Medulla oblongata (tissue), 1 donor: Measurements from ENCODE around the gene DBP.

Experiments used
- DNase-seq: peaks from one replicate; pipeline ENCODE4 v3.0.0-alpha.2; 2015; ENCODE audit errors: extremely low spot score

Gene DBP

DNA sequence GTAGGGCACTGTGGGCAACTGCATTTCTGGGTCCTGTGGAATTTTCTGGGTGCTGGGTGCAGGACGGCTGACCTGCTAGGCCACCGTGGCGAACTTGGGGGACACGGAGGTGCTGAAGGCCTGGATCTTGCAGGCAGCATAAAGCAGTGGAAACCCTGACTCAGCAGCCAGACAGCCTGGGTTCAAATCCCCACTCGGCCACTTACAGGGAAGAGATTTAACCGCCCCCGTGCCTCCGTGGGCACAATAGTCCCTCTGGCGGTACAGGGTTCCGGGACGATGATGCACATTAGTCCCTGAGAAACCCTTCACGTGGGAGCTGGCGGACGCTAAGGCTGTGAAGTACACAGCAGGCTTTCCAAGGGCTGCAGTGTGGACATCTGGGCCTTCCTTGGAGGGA, 25.3 kb downstream of the DBP start:
- no peak for DNase-seq

- DNase-seq: no peak
These were observed 27.5 kb downstream of the DBP start for GRCh38 chr19:48609571-48610108.

GRCh38 chr19:48608798-48609263, 28.3 kb downstream of the DBP start:
- peak; percentile 73 for DNase-seq

DNA sequence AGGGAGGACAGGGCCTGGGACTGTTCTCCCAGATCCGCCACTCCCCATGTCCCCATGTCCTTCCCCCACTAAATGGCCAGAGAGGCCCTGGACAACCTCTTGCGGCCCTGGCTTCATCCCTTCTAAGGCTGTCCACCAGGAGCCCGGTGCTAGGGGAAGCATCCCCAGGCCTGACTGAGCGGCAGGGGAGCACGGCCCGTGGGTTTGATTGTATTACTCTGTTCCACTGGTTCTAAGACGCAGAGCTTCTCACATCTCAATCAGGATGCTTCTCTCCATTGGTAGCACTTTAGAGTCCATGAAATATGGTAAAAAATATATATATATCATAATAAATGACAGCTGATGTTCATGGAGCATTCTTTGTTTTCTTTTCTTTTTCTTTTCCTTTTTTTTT, 29.8 kb downstream of the DBP start:
- no peak for DNase-seq

- no peak for DNase-seq
These were observed 30.5 kb downstream of the DBP start, which contains the start of gene SPACA4 for GRCh38 chr19:48606463-48607358. Gene SPACA4, plus strand, starts transcription at chr19:48606742. Its CDS starts 237 bp downstream, at chr19:48606979.

DNA sequence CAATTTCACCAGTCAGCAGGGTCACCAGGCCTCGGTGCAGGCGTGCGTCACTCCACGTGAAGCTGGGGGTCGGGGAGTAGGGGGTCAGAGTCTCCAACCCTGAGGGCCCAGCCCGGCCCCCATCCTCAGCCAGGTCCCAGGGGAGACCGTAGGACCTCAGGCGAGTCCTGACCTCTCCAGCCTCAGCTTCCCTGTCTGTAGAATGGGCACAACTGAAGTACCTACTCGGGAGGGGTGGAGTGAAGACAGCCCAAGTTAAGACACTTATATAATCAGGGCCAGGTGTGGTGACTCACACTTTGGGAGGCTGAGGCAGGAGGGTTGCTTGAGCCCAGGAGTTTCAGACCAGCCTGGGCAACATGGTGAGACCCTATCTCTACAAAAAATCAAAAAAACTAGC, 33.3 kb downstream of the DBP start:
- no peak for DNase-seq

GRCh38 chr19:48603449-48603848, 33.7 kb downstream of the DBP start:
- no peak for DNase-seq

DNA sequence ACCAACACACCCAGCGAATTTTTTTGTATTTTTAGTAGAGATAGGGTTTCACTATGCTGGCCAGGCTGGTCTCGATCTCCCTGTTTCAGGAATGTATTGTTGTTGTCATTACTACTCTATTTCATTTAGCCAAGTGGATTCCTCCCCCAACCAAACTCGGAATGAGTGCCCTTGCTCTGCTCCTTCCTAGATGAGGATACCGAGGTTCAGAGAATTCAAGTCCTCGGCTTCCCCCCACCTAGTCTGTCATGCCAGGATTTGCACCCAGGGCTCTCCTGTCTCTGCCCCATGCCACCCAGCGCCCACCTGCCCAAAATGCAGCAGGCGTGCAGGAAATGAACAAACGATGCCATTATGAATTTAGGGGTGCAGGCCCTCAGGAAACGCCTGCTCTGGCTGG, 34.2 kb downstream of the DBP start:
- DNase-seq: no peak

GRCh38 chr19:48600679-48601417, 36.3 kb downstream of the DBP start:
- no peak for DNase-seq

- no peak for DNase-seq
These were observed 38.0 kb downstream of the DBP start for GRCh38 chr19:48598996-48599700.

DNA sequence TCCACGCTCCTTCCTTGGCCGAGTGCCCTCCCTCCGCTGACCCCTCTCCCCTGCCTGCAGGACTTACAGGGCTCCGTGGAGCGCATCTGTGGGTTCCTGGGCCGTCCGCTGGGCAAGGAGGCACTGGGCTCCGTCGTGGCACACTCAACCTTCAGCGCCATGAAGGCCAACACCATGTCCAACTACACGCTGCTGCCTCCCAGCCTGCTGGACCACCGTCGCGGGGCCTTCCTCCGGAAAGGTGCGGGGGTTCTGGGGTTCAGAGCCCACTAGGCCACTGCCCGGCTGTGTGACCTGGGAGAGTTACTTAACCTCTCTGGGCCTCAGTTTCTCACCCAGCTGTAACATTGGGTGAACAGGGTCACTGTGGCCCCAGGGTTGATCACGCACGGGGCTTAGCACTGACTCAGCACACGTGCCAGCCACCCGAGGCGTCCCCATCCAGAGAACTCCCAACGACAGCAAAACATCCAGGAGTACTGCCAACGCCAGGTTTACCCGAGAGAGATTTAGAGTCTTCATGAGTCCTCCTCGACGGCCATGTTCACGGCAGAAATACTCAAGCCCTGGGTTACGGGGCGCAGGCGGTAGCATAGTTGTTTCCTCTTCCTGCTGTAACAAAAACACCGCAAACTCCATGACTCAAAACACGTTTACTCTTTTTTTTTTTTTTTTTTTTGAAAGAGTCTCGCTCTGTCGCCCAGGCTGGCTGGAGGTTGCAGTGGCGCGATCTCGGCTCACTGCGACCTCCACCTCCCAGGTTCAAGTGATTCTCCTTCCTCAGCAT, 40.3 kb downstream of the DBP start:
- DNase-seq: no peak

GRCh38 chr19:48596237-48596636, 40.9 kb downstream of the DBP start:
- no peak for DNase-seq

GRCh38 chr19:48595833-48596232, 41.3 kb downstream of the DBP start:
- no peak for DNase-seq

DNA sequence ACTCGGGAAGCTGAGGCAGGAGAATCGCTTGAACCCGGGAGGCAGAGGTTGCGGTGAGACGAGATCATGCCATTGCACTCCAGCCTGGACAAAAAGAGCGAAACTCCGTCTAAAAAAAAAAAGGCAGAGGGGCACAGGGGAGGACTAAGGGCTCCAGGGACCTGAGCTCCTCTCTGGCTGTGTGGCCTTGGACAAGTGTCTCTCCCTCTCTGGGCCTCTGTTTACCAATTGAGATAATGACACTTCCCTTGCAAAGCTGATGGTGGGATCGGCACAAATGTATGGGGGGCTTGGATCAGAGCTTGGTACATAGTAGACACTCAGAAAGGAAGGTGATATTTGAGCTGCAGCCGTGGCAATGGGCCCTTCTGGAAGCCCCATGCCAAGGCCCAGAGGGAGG, 42.0 kb downstream of the DBP start:
- no peak for DNase-seq

GRCh38 chr19:48591021-48591420, 46.2 kb downstream of the DBP start:
- no peak for DNase-seq

GRCh38 chr19:48588670-48589401, 48.3 kb downstream of the DBP start:
- DNase-seq: peak; percentile 90

DNA sequence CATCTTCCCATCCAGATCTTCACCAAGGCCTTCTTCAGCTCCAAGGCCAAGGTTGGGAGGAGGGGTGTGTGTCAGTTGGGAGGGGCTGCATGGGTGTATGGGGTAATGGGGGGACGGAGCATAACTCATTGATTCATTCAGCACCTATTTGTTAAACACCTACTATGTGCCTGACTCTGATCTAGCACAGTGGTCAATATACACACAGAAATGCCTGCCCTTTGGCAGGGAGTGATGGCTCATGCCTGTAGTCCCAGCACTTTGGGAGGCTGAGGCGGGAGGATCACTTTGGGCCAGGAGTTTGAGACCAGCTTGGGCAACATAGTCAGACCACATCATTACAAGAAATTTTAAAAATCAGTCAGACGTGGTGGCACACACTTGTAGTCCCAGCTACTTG, 49.8 kb downstream of the DBP start:
- DNase-seq: no peak

- no peak for DNase-seq
These were observed 55.0 kb downstream of the DBP start for GRCh38 chr19:48582168-48582567.
